Daoy (cell line): ENCODE results near the gene TMEM132A. TPM values are rescaled to one million over a fixed set of nuclear protein-coding genes. Genes with fewer than 3 reads are reported as not detected.

Source experiments
- DNase-seq: peaks from one replicate; pipeline ENCODE4 v3.0.0-alpha.2; 2015; ENCODE audit warnings: low read depth
- total RNA-seq: library from RNA; depleted of rRNA; stranded (reverse); fragments of >200 nt; shearing (Covaris generic); gene quantifications from 2 replicates; pipeline ENCODE4 v1.2.3, GENCODE V29; 2014

The TMEM132A gene
- total RNA-seq, 1 experiment from 2014 or later: 59.4 TPM

GRCh38 chr11:60921777-60922335 is 2.4 kb upstream of the TMEM132A start:
- no peak for DNase-seq

DNA sequence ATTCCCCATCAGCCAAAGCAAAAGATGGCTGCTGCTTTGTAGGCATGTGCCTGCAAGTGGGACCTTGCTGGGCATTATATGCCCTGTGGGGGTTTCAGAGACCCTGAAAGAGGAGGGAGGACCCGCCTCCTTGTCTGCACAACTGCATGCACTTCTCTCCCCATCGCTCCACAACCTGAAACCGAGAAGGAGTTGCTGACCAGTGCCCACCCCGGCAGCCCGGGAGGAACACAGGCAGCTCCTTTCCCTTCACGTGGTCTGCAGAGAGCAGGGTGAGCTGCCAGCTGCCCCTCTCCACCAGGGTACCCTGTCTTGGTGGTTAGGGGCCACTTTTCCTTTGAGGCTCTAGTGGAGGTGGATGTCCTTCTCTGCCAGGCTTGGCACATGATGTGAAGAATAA is 1.4 kb upstream of the TMEM132A start:
- DNase-seq: no peak

DNA sequence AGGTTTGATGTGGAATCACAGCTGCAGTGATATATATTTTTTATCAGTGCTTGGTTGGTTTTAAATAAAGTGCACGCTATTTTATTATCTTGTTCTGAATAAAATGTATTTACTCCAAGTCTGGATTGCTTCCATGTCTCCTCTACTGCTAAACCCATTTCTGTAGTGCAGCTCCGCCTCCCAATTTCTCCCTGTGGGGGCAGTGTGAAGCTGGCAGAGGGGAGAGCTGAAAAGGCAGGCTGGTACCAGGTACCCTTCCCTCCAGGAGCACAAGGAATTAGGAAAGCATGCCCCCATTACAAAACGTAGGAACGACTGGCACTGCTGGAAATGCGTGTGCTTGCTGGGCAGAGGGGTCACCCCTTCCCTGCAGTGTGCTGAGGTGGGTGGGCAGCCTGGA is 934 bp upstream of the TMEM132A start:
- DNase-seq: no peak

GRCh38 chr11:60923800-60924109 is 505 bp upstream of the TMEM132A start:
- no peak for DNase-seq

- DNase-seq: peak; percentile 20
Observed at GRCh38 chr11:60924906-60925853, 920 bp downstream of the TMEM132A start.

DNA sequence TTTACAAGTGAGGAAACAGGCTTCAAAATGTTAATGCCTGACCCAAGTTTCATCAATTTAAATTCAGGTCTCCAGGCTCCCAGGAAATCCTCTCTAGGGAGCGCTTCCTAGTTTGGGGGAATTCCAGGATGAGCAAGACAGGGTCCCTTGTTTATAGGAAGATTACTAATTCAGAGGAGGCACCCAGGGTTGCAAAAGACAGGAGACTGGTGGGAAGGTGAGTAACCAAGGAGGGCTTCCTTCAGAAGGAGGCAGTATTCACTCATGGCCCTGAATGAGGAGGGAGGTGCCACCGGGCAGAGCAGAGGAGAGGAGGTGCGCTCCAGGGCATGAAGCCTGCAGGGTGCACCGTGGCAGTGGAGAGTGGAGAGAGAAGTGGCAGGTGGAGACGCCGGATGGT is 1.6 kb downstream of the TMEM132A start:
- DNase-seq: peak; percentile 76

DNA sequence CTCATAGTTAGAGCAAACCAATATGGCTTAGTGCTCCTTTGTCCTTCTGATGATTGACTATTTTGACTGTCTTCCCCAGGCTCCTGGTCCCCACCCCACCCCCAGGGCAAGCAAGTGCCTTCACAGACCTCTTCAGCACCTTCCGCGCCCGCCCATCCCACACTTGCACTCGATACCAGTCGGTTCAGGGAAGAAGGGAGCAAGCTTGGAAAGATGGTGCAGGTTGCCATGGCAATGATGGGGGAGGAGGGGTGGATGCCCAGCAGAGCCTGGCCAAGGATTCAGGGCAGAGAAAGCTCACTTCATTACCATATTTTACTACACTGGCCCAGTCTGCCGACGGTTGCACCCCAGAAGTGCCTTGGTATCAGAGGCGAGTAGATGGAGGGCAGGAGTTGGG is 2.2 kb downstream of the TMEM132A start:
- no peak for DNase-seq

GRCh38 chr11:60927061-60927592 is 2.9 kb downstream of the TMEM132A start:
- no peak for DNase-seq

DNA sequence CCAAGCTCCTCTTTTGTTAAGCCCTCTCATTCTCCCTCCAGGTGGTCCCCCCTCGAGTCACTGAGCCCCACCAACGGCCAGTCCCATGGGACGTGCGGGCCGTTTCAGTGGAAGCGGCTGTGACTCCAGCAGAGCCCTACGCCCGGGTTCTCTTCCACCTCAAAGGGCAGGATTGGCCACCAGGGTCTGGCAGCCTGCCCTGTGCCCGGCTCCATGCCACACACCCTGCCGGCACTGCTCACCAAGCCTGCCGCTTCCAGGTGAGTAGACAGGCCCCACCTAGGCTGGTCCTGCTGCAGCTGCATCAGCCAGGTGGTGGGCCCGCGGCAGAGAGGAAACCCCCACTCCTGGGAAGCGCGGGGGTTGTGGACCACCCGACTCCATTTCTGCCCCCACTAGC is 3.3 kb downstream of the TMEM132A start:
- DNase-seq: no peak

GRCh38 chr11:60928563-60929001 is 4.3 kb downstream of the TMEM132A start:
- no peak for DNase-seq

- DNase-seq: no peak
Observed at GRCh38 chr11:60929764-60930163, 5.5 kb downstream of the TMEM132A start.

GRCh38 chr11:60930394-60930793 is 6.1 kb downstream of the TMEM132A start:
- DNase-seq: no peak

DNA sequence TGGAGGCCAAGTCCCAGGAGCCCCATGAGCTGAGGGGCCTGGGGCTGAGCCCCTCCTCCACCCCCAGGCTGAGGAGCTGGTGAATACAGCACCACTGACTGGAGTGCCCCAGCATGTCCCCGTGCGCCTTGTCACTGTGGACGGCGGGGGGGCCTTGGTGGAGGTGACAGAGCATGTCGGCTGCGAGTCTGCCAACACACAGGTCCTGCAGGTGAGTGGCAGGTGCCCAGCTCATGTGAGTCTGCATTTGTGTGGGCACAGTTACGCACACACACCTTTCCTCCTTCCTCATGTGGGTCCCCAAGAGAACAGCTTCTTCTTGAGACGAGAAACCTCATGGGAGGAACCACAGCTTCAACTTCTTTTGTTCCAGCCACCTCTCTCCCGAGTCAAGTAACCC is 7.7 kb downstream of the TMEM132A start:
- no peak for DNase-seq

- no peak for DNase-seq
Observed at GRCh38 chr11:60932605-60933356, 8.5 kb downstream of the TMEM132A start.

GRCh38 chr11:60933416-60934123 is 9.3 kb downstream of the TMEM132A start:
- DNase-seq: no peak

DNA sequence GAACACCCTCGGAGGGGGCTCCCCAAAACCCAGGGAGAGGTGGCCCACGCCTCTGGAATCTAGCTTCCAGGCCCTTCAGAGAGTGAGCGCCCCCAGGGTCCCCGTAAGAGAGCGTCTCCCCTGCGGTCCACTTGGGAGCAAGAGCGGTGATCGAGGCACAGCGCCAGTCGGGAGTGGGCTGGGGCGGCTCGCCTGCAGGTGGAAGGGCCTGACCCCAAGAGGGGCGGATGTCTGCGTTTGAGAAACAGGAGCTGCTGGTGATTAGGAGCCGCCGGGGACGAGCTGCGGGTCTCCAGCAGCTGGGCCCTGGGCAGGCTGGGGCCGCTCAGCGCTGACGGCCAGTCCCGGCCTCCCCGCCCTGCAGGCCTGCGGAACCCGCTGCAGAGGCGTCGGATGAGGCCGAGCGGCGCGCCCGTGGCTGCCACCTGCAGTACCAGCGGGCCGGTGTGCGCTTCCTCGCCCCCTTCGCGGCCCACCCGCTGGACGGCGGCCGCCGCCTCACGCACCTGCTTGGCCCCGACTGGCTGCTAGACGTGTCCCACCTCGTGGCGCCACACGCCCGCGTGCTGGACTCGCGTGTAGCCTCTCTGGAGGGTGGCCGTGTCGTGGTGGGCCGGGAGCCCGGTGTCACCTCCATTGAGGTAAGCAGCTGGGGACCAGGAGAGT is 10.0 kb downstream of the TMEM132A start:
- DNase-seq: no peak

DNA sequence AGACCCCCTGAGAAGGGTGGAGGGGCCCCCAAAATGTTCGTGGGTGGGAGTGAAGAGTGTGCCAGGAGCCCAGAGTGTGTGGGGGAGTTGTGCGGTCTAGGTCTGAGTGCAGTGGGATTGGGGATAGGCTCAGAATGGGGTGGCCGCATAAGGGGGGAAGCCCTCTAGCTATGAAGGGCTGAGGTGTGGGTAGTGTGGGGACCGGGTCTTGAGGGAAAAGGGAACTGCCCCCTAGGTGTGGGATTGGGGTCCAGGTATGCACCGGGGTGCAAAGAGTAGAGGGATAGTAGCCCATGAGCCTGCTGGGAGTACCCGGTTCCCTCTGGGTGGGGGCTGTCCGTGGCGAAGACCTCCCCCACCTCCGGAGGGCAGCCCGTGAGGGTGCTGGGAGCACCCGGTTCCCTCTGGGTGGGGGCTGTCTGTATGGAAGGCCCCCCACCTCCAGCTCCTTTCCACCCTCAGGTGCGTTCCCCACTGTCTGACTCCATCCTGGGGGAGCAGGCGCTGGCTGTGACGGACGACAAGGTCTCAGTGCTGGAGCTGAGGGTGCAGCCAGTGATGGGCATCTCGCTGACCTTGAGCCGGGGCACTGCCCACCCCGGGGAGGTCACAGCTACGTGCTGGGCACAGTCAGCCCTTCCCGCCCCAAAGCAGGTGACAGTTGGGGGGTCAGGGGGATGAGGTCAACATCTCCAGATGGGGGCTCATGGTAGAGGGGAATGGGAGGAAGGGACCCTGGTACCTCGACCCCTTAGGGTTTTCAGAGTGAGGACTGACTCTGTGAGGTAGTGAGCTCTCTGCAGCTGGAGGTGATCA is 10.7 kb downstream of the TMEM132A start:
- no peak for DNase-seq

DNA sequence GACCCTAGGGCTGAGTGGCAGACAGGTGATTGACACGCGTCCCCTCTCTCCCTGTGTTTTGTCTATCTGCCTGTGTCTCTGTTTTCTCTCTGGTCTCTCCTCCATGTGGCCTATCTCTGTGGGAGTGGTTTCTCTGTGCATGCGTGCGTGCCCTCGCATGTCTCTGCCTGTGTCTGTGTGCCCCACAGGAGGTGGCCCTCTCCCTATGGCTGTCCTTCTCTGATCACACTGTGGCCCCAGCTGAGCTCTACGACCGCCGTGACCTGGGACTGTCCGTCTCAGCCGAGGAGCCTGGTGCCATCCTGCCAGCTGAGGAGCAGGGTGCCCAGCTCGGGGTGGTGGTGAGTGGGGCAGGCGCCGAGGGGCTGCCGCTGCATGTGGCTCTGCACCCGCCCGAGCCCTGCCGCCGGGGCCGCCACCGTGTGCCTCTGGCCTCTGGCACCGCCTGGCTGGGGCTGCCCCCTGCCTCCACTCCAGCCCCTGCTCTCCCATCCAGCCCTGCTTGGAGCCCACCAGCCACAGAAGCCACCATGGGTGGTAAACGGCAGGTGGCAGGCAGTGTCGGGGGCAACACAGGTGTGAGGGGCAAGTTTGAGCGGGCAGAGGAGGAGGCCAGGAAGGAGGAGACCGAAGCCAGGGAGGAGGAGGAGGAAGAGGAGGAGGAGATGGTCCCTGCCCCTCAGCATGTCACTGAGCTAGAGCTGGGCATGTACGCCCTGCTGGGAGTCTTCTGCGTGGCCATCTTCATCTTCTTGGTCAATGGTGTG is 11.6 kb downstream of the TMEM132A start:
- no peak for DNase-seq

- DNase-seq: no peak
Observed at GRCh38 chr11:60936467-60937143, 12.3 kb downstream of the TMEM132A start.
